Neural cell (in vitro differentiated cells): Measurements from ENCODE around the gene CYREN. TPM values are rescaled to one million over a fixed set of nuclear protein-coding genes. Genes with fewer than 3 reads are reported as not detected.

Experiments used
- H2AFZ ChIP-seq: fragments of 200-600, 300-800 bp; sonication (generic), shearing (Covaris generic); 2 replicates; pipeline ENCODE4 v1.6.0; 2014; ENCODE audit warnings: low read depth, mild to moderate bottlenecking, antibody characterized with exemption, low read length, moderate library complexity
- H3F3A ChIP-seq: fragments of 200-600 bp; shearing (Covaris generic); 2 replicates; pipeline ENCODE4 v1.6.1; 2016; ENCODE audit warnings: mild to moderate bottlenecking, moderate library complexity, mixed read lengths, antibody characterized with exemption, low read length; ENCODE audit not compliant: insufficient read depth, poor library complexity, severe bottlenecking
- H3K27ac ChIP-seq: fragments of 200-600, 300-800 bp; sonication (generic), shearing (Covaris generic); 2 replicates; pipeline ENCODE4 v1.5.1; 2014; ENCODE audit warnings: mild to moderate bottlenecking, low read length, moderate library complexity
- H3K27me3 ChIP-seq: fragments of 300-800, 200-600 bp; sonication (generic), shearing (Covaris generic); 2 replicates; pipeline ENCODE4 v1.6.0; 2014; ENCODE audit warnings: mild to moderate bottlenecking, low read depth, low read length, moderate library complexity; ENCODE audit not compliant: insufficient read depth
- H3K36me3 ChIP-seq: fragments of 300-800, 200-600 bp; sonication (generic), shearing (Covaris generic); 2 replicates; pipeline ENCODE4 v1.5.1; 2014; ENCODE audit warnings: mild to moderate bottlenecking, antibody characterized with exemption, low read length, moderate library complexity; ENCODE audit not compliant: insufficient read depth
- H3K4me2 ChIP-seq: fragments of 300-800, 200-600 bp; sonication (generic), shearing (Covaris generic); 2 replicates; pipeline ENCODE4 v1.6.0; 2014; ENCODE audit warnings: mild to moderate bottlenecking, low read length
- H3K4me3 ChIP-seq: fragments of 300-800, 200-600 bp; sonication (generic), shearing (Covaris generic); 2 replicates; pipeline ENCODE4 v1.5.1; 2014; ENCODE audit warnings: mild to moderate bottlenecking, low read length, moderate library complexity
- H3K79me2 ChIP-seq: fragments of 200-600 bp; shearing (Covaris generic); replicated peaks from 2 replicates; pipeline ENCODE4 v1.6.0; 2014; ENCODE audit warnings: mild to moderate bottlenecking, low read length, moderate library complexity; ENCODE audit not compliant: insufficient read depth
- H3K9ac ChIP-seq: fragments of 300-800, 200-600 bp; sonication (generic), shearing (Covaris generic); 2 replicates; pipeline ENCODE4 v1.6.1; 2016; ENCODE audit warnings: mild to moderate bottlenecking, low read length, mixed read lengths
- H3K9me2 ChIP-seq: fragments of 200-600 bp; shearing (Covaris generic); 2 replicates; pipeline ENCODE4 v1.6.1; 2016; ENCODE audit warnings: mild to moderate bottlenecking, low read length, mixed read lengths; ENCODE audit not compliant: insufficient read depth
- H3K9me3 ChIP-seq: fragments of 200-600, 300-800 bp; sonication (generic), shearing (Covaris generic); 2 replicates; pipeline ENCODE4 v1.6.1; 2016; ENCODE audit warnings: mild to moderate bottlenecking, mixed run types, low read length, moderate library complexity, mixed read lengths
- H4K20me1 ChIP-seq: fragments of 200-600 bp; shearing (Covaris generic); 2 replicates; pipeline ENCODE4 v1.6.1; 2016; ENCODE audit warnings: mild to moderate bottlenecking, mixed run types; ENCODE audit not compliant: insufficient read depth
- EP300 ChIP-seq: fragments of 450-650 bp; conservative IDR thresholded peaks from 2 replicates; pipeline ENCODE4 v1.6.1; 2014; ENCODE audit warnings: antibody characterized with exemption, mild to moderate bottlenecking, moderate library complexity; ENCODE audit not compliant: poor library complexity, severe bottlenecking
- EZH2 ChIP-seq: fragments of 200-600, 300-800 bp; shearing (Covaris generic), sonication (generic); IDR thresholded peaks from 2 replicates; pipeline ENCODE4 v1.6.1; 2014; ENCODE audit warnings: antibody characterized with exemption, low read length, borderline replicate concordance, mild to moderate bottlenecking; ENCODE audit not compliant: insufficient read depth, poor library complexity, severe bottlenecking
- MXI1 ChIP-seq: fragments of 450-650 bp; conservative IDR thresholded peaks from 2 replicates; pipeline ENCODE4 v1.6.1; 2014; ENCODE audit warnings: antibody characterized with exemption, mild to moderate bottlenecking; ENCODE audit not compliant: poor library complexity, severe bottlenecking
- POLR2AphosphoS5 ChIP-seq: IDR thresholded peaks from 2 replicates; pipeline ENCODE4 v1.6.1; 2012
- RAD21 ChIP-seq: fragments of 450-650 bp; conservative IDR thresholded peaks from 2 replicates; pipeline ENCODE4 v1.6.1; 2014; ENCODE audit warnings: antibody characterized with exemption, mild to moderate bottlenecking, moderate library complexity
- SMC3 ChIP-seq: fragments of 450-650 bp; conservative IDR thresholded peaks from 2 replicates; pipeline ENCODE4 v1.6.1; 2014; ENCODE audit warnings: antibody characterized with exemption, mild to moderate bottlenecking, moderate library complexity; ENCODE audit not compliant: poor library complexity
- TAF1 ChIP-seq: IDR thresholded peaks from 2 replicates; pipeline ENCODE4 v1.6.1; 2012; ENCODE audit warnings: low read depth
- polyA plus RNA-seq: library from polyadenylated mRNA; depleted of rRNA; stranded (reverse); fragments of >200 nt; gene quantifications from 2 replicates; pipeline ENCODE4 v1.2.3, GENCODE V29; 2014
- TF ChIP-seq, protein P1 (sequence below): IDR thresholded peaks from 2 replicates; pipeline ENCODE4 v1.6.1; 2012; ENCODE audit warnings: borderline replicate concordance
- TF ChIP-seq, protein P2 (sequence below): fragments of 450-650 bp; IDR thresholded peaks from 2 replicates; pipeline ENCODE4 v1.5.1; 2014; ENCODE audit warnings: antibody characterized with exemption, mild to moderate bottlenecking, moderate library complexity; ENCODE audit not compliant: poor library complexity, severe bottlenecking

Gene CYREN
- polyA plus RNA-seq, 1 donor from 2014 or later = 6.7 TPM

- Histone ChIP-seq H3K27me3 (no peaks in the 10 kb centered on the region), H3K27ac (no peak overlapping the region), H3F3A (no peaks in the 10 kb centered on the region), H3K79me2 (no peaks in the 10 kb centered on the region), H3K9me2 (no peaks in the 10 kb centered on the region), H4K20me1 (no peaks in the 10 kb centered on the region), H3K4me2 (no peak overlapping the region), H3K4me3 (no peak overlapping the region), H3K36me3 (no peaks in the 10 kb centered on the region), H3K9ac (no peak overlapping the region), H3K9me3 (peaks cover 3% of the 10 kb centered on the region), H2AFZ (no peak overlapping the region)
- TF ChIP-seq EP300 (no peak), POLR2AphosphoS5 (no peak), MXI1 (no peak), RAD21 (no peak), TAF1 (no peak)
- TF ChIP-seq, protein P1, sequence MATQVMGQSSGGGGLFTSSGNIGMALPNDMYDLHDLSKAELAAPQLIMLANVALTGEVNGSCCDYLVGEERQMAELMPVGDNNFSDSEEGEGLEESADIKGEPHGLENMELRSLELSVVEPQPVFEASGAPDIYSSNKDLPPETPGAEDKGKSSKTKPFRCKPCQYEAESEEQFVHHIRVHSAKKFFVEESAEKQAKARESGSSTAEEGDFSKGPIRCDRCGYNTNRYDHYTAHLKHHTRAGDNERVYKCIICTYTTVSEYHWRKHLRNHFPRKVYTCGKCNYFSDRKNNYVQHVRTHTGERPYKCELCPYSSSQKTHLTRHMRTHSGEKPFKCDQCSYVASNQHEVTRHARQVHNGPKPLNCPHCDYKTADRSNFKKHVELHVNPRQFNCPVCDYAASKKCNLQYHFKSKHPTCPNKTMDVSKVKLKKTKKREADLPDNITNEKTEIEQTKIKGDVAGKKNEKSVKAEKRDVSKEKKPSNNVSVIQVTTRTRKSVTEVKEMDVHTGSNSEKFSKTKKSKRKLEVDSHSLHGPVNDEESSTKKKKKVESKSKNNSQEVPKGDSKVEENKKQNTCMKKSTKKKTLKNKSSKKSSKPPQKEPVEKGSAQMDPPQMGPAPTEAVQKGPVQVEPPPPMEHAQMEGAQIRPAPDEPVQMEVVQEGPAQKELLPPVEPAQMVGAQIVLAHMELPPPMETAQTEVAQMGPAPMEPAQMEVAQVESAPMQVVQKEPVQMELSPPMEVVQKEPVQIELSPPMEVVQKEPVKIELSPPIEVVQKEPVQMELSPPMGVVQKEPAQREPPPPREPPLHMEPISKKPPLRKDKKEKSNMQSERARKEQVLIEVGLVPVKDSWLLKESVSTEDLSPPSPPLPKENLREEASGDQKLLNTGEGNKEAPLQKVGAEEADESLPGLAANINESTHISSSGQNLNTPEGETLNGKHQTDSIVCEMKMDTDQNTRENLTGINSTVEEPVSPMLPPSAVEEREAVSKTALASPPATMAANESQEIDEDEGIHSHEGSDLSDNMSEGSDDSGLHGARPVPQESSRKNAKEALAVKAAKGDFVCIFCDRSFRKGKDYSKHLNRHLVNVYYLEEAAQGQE = no peak
- TF ChIP-seq, protein P2, sequence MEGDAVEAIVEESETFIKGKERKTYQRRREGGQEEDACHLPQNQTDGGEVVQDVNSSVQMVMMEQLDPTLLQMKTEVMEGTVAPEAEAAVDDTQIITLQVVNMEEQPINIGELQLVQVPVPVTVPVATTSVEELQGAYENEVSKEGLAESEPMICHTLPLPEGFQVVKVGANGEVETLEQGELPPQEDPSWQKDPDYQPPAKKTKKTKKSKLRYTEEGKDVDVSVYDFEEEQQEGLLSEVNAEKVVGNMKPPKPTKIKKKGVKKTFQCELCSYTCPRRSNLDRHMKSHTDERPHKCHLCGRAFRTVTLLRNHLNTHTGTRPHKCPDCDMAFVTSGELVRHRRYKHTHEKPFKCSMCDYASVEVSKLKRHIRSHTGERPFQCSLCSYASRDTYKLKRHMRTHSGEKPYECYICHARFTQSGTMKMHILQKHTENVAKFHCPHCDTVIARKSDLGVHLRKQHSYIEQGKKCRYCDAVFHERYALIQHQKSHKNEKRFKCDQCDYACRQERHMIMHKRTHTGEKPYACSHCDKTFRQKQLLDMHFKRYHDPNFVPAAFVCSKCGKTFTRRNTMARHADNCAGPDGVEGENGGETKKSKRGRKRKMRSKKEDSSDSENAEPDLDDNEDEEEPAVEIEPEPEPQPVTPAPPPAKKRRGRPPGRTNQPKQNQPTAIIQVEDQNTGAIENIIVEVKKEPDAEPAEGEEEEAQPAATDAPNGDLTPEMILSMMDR = no peak
Observed at GRCh38 chr7:135162382-135163001, 8.0 kb downstream of the CYREN start.

DNA sequence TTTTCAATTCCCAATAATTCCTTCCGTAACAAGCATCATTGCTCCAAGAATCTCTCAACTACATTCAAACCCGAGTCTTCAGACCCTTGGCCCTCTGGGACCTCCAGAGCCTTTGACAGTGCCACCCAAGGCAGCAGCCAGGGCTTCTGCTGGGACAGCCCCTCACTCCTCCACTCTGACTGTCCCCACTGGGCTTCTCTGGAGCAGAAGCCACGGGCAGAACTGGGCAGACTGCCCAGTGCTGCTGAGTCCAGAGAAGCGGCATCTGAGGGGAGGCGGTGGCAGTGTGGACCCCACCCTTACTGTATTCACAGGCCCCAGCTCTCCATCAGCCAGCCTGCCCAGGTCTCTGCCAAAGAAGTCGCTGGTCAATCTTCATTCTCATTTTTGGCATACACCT lies 8.8 kb downstream of the CYREN start:
- Histone ChIP-seq H3K79me2 (no peaks in the 10 kb centered on the region), H3K4me2 (no peak overlapping the region), H2AFZ (no peak overlapping the region), H3K27ac (no peak overlapping the region), H3K9me2 (no peaks in the 10 kb centered on the region), H4K20me1 (no peaks in the 10 kb centered on the region), H3K4me3 (no peak overlapping the region), H3F3A (no peaks in the 10 kb centered on the region), H3K36me3 (no peaks in the 10 kb centered on the region), H3K9ac (no peak overlapping the region), H3K27me3 (no peaks in the 10 kb centered on the region), H3K9me3 (peaks cover 6% of the 10 kb centered on the region)
- TF ChIP-seq EP300 (no peak), TAF1 (no peak), MXI1 (no peak), SMC3 (no peak), POLR2AphosphoS5 (no peak), EZH2 (no peak), RAD21 (no peak)
- TF ChIP-seq, protein P2 = no peak
- TF ChIP-seq, protein P1 = no peak
